Measurements from ENCODE around the gene FBXL16.

The FBXL16 gene

DNA sequence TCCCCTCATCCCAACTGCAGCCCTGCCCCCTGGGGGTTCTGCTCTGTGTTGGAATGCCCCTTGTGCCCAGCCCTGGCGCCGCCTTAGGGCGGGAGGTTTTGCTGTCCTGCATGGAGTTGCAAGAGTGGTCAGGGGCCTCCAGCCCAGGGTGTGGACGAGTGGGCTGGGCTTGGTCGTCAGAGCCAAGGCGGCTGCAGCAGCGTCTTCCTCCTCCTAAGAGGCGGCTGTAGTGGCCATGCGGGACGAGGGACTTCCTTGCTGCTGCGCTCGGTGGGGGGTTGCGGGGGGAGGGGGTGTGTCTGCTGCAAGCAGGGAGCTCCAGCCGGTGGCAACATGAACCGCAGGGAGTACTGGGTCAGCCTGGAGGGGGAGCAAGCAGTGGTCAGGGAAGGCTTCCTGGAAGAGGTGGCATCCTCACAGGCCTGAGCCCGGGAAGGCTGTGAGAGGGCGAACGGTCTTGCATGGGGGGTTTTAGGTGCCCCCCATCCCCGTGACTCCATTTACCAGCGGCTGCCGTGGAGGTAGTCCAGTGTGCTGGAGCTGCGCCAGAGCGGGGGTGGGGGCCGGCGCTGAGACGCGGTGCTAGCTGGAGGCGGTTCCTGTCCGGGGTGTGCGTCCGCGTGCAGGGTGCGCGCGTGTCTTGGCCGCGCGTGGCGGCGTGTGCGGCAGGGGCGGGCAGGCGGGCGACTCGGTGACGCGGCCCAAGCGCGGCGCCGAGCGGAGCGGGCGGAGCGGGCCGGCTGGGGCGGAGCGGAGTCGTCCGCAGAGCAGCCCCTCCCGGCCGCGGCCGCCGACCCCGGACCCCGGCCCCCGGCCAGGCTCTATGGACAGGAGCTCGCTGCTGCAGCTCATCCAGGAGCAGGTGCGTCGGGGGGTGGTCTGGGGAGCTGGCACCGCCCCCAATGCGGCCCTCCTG, 30.4 kb downstream of the FBXL16 start, which contains the start of gene RHBDL1:
RHBDL1 (plus strand) TSS at position 704 of the 916 bp plus-strand sequence; CDS start at position 824, 120 bp downstream.
- no peak for DNase-seq

DNA sequence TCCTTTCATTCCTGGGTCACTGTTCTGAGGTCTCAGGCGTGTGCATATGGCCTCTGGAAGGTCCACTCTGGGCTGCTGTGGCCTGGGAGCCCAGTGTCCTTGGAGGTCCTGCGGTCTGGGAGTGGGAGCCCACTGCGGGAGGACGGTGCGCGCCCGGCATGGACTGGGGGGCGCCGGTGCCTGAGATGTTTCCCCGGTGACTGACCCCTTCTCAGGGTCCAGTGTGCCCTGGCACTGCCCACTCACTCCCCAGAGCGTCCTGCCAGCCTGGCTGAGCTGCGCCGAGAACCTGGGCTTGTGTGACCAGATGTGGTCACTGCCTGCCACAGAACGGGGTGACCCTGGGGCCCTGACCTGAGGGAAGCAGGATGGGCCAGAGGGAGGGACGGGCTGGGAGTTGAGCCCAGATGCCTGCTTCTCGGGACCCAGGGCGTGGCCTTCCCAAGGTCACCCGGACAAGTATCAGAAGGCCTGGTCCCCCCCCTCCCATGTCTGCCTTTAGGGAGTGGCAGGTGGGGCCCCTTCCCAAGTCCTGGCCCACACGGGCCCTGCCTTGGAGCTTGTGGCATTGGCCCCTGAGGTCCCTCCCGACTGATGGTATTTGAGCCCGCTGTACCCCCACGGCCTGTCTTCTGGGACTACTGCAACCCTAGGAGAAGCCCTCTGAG, 31.3 kb downstream of the FBXL16 start:
- no peak for DNase-seq

DNA sequence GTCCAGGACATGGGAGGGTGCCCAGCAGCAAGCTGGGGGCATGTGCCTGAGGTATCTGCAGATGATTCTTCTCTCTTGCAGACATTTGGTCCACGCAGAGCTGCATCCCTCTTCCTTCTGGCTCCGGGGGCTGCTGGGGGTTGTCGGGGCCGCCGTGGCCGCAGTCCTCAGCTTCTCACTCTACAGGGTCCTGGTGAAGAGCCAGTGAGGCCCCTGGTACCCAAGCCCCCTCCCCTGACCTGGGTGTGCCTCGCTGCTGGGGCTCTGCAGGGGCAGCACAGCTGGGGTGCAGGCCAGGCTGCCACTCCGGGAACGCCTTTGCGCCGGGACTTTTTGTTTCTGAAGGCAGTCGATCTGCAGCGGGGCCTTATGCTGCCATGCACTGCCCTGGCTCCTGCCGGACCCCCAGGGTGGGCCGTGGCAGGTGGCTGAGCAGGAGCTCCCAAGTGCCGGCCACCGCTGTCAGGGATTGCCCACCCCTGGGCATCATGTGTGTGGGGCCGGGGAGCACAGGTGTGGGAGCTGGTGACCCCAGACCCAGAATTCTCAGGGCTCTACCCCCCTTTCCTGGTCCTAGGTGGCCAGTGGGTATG, 32.1 kb downstream of the FBXL16 start:
- no peak for DNase-seq

DNA sequence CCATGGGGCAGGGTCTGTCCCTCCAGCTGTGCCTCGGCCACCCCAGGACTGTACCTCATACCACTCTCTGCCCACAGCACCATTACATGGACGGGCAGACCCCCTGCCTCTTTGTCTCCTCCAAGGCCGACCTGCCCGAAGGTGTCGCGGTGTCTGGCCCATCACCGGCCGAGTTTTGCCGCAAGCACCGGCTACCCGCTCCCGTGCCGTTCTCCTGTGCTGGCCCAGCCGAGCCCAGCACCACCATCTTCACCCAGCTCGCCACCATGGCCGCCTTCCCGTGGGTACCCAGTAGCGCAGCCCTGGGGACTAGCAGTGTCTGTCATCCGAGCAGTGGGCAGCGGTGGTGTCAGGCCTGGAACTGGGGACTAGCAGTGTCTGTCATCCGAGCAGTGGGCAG, 32.8 kb downstream of the FBXL16 start:
- DNase-seq: no peak

DNA sequence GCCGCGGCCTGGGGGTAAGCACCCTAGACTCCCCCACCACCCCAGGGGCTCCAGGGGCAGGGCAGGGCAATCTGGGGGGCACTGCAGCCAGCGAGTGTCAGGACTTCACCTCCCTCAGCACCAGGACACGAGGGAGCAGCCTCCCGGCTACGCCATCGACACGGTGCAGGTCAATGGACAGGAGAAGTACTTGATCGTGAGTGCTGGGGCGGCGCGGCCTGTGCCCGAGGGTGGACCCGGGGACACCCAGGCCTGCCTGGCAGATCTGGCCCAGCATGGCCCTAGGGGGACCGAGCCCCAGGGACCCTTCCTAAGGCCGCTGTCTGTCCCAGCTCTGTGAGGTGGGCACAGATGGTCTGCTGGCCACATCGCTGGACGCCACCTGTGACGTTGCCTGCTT, 33.2 kb downstream of the FBXL16 start:
- DNase-seq: no peak

DNA sequence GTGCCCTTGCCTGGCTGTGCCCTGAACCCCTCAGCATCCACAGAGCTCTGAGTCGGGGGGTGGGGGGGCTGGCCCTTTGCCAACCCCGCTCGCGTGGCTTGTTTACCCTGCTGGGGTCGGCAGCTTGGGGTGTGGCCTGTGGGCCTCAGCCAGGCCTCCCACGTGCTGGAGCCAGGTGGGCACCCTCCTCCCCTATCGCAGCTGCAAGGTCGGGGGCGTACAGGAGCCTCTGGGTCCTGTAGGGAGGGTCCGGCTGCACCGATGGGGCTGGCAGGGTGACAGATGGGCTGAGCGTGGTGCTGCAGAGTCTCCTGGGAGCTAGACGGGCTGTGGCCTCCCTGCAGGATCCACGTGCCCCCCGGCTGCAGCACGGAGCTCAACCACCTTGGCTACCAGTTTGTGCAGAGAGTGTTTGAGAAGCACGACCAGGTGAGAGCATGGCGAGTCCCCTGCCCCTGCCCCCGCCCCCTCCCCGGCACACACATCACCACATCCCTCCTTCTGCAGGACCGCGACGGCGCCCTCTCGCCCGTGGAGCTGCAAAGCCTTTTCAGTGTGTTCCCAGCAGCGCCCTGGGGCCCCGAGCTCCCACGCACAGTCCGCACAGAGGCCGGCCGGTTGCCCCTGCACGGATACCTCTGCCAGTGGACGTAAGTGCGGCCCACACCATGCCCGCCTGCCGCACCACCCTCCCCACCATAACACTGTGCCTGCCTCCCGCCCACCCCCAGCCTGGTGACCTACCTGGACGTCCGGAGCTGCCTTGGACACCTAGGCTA, 34.1 kb downstream of the FBXL16 start:
- no peak for DNase-seq

DNA sequence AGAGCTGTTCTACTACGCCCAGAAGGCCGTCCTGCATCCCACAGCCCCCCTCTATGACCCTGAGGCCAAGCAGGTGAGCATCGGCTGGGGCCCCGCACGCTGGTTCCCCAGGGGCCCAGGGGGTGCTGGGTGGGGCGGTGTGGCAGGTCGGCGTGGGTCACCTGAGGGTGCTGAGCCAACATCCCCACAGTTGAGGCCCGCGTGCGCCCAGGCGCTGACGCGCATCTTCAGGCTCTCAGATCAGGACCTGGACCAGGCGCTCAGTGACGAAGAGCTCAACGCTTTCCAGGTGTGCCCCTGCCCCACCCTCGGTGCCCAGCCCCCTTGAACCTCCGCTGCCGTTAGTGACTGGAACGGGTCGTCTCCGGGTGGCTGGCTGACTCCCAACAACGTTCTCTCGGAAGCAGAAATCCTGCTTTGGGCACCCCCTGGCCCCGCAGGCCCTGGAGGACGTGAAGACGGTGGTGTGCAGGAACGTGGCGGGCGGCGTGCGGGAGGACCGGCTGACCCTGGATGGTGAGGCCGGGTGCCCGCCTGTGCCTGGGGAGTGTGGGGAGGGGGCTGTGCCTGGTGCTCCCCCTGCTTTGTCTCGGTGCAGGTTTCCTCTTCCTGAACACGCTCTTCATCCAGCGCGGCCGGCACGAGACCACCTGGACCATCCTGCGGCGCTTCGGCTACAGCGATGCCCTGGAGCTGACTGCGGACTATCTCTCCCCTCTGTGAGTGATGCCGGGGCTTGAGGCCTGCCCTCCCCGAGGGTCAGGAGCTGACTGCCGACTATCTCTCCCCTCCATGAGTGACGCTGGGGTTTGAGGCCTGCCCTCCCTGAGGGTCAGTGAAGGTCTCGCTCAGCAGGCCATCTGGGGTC, 34.9 kb downstream of the FBXL16 start:
- no peak for DNase-seq

DNA sequence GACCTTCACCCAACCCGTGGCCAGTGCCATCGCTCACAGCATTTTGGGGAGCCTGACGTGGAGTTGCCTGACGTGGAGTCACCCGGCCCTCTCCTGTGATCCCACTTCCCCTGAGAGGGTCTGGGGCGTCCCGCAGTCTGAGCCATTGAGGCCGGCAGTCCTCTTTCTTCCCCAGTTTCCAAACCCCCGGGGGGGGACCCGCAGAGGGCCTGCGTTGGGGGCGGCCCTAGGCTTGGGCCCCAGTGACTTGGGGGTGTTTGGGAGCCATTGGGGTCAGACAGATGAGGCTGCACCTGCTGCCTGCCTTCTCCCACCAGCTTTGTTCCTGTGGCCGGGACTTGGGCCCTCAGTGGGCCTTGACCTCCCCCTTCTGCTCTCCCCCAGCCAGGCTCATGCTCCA, 35.9 kb downstream of the FBXL16 start:
- no peak for DNase-seq

DNA sequence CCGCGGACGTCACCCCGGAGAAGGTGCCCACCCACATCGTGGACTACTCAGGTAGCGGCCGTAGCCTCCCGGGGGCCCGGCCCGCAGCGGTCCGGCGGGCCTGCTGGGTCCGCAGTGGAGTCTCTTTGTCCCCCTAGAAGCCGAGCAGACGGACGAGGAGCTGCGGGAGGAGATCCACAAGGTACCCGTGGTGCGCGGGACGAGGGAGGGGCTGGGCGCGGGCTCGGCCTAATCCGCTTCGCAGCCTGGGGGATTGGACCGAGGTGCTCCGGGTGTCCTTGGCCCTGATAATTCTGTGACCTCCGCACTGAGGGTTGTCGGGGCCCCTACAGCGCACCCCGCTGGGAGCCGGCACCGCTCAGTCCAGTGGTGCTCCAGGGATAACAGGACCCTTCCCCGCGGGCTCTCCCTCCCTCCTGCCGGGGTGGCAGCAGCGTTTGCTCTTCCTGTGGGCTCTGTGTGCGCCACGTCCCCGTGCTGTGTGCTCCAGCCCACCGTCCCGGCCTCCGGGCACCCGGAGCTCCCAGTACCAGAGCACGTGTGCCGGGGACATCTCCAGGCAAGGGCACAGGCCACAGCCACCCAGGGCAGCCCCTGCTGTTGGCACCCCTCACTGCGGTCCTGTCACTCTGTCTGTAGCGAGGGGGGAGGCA, 37.0 kb downstream of the FBXL16 start:
- DNase-seq: no peak

DNA sequence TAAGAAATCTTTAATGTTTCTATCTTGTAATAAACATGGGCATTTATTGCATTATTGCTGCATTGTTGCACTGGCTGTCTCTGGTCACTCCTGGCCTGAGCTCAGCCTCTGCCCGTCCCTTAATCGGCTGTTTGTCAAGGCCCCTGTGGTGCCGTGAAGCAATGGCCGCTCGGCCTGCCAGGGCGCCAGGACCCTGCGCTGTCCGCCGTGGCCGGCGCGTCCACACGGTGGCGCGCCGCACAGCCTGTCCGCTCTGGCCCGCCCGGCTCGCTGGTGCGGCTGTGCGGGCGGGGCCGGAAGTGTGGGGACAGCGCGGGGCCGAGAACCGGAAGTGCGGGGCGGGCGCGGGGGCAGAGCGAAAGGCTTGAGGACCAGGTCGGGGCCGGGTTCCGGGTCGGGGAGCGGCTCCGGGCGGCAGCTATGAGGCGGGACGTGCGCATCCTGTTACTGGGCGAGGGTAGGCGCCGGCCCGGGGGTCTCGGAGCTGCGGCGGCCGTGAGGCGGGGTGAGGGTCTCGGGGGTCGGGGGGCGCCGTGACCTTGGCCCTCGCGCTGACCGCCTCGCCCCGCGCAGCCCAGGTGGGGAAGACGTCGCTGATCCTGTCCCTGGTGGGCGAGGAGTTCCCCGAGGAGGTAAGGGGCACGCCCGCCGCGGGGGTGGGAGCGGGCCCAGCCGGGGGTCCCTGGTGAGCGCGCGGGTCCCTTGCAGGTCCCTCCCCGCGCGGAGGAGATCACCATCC, 37.7 kb downstream of the FBXL16 start, which contains the start of gene RHOT2:
RHOT2 (plus strand) TSS at position 353 of the 739 bp plus-strand sequence; CDS start at position 421, 68 bp downstream.
- peak; percentile 95 for DNase-seq

DNA sequence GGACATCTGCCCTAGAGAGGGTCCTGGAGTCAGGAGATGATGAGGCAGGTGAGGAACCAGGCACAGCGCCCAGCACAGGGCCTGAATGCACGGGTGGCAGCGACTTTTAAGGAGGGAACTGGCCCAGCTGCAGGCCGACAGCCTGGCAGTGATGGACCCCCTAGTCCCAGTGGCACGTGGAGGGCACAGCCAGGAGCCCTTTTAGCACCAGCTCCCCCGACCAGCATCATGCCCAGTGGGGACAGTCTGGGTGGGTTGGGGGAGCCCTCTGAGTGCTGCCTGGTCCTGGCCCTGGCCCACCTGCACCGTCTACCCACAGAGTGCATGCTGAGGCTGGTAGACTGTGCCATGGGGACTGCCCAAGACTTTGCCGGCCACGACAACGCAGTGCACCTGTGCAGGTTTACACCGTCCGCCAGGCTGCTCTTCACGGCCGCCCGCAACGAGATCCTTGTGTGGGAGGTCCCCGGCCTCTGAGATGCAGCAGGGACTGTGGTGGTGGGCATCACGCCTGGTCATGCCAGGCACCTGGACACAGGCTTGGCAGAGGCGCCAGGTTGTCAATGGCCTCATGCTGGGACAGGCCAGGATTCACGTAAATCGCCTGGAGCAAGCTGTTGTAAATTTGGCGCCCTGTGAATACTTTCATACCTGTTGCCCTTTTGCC, 38.4 kb downstream of the FBXL16 start:
- DNase-seq: no peak

DNA sequence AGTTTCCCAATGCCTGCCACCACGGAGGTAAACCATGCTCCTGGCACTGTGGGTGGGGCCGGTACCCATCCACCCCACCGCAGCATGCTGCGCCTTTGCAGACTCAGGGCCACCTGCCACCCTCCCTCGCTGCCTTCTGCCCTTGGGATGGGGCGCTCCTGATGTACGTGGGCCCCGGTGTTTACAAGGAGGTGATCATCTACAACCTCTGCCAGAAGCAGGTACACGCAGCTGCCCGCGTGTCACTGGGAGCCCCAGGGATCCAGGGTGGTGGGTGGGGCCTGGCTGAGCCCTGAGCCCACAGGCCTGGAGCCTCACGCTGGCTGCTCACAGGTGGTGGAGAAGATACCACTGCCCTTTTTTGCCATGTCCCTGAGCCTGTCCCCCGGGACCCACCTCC, 39.0 kb downstream of the FBXL16 start:
- DNase-seq: no peak

DNA sequence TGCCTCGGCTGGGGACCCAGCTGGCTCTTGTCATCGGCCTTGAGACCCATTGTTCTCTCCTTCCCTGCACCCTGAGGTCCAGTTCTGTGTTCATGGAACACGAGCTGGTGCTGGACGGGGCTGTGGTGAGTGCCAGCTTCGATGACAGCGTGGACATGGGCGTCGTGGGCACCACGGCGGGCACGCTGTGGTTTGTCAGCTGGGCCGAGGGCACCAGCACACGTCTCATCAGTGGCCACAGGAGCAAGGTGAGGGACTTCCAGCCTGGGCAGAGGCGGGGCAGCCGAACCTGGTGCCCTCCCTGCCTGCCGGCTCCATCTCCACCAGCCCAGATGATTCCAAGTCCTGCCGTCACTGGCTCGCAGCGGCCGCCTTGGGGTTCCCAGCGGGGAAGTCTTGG, 43.0 kb downstream of the FBXL16 start:
- no peak for DNase-seq

DNA sequence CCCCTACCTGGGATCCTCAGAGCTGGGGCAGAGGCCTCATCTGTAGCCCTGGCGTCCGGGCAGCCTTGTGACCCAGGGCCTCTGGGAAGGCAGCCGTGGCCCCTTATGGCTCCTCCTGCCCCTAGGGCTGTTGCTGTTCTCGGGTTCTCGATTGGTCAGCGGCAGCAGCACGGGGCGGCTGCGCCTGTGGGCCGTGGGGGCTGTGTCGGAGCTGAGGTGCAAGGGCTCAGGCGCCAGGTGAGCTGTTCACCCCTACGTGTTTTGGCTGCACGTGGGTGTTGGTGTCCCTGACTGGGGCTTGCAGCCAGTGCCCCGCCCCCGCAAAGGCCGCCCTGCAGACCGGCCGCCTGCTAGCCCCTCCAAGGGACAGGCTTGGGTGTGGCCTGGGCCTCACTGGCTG, 43.5 kb downstream of the FBXL16 start:
- DNase-seq: no peak

DNA sequence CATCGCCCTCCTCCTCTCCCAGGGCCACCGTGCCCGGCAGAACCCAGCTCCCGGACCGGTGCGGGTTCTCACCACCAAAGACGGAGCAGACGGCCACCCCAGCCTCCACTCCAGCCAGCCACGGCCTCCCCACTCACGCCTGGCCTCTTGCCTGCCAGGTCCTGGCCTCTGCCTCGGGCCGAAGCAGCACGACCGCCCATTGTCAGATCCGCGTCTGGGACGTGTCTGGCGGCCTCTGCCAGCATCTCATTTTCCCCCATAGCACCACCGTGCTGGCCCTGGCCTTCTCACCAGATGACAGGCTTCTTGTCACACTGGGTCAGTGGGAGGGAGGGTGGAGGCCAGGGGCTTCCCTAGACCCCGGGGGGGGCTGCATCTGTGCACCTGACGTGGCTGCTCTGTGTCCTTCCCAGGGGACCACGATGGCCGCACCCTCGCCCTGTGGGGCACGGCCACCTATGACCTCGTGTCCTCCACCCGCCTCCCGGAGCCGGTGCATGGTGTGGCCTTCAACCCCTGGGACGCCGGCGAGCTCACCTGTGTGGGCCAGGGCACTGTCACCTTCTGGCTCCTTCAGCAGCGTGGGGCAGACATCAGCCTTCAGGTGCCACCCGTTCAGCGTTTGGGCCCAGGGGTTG, 44.3 kb downstream of the FBXL16 start:
- DNase-seq: no peak

DNA sequence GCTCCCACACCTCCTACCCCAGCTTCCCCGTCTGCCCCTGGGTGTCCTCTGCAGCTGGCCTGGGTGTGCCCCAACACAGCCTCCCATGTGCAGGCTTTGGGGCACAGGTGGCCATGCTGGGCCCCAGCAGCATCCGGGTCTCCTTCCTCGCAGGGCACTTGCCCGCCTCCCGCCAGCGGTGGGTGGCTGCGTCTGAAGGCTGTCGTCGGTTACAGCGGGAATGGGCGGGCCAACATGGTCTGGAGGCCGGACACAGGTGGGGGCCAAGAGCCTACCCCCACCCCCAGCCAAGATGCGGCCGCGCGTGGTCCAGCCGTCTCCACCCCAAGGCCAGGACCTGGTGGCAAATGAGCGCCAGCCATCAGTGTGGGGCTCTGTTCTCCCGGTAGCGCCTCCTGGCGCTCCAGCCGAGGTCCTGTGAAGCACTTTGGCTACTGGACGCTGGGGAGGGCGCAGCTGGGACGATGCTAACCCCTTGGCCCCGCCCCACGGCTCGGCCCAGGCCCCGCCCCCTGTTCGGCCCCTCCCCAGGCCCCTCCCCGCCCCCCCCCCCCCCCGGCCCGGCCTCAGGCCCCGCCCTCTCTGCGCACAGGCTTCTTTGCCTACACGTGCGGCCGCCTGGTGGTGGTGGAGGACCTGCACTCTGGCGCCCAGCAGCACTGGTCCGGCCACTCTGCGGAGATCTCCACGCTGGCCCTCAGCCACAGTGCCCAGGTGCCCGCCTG, 45.0 kb downstream of the FBXL16 start:
- DNase-seq: peak; percentile 82

DNA sequence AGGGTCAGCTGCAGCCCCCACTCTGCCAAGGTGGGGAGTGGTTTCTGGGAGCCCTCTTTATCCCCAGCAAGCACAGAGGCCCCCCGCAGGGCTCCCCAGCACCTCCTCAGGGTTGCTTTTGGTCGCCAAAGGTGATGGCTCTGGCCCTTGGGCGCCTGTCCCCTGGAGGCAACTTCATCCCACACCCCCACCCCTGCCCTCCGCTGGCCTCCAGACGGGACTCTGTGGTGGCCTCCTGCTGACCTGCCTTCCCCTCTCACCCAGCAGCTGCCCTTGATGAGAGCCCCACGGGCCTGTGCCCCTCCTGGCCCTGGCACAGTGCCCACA, 45.5 kb downstream of the FBXL16 start:
- no peak for DNase-seq

DNA sequence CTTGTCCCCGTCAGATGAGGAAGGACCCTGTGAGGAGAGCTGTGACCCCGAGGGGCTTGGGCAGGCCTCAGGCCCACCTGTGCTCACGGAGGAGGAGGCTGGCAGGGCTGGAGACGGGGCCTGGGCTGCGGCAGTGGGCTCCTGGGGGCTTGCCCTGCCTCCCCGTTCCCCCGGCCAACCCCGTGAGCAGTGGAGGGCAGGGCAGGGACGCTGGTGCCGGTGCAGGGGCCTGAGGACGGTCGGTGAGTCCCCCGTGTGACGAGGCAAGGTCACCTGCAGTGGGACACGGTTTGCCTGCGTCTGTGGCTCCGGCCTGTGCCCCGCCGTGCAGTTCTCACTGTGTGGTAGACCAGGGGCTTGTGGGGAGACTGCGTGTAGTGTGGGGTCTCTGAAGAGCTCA, 46.0 kb downstream of the FBXL16 start:
- no peak for DNase-seq

Data from CD4-positive, alpha-beta T cell treated with Interleukin-17A for 4 hours (primary cell).